OCI-LY3 (cell line): ENCODE data around the gene ESYT1.
A peak's percentile ranks its signal among the peaks of the same experiment; 100 is the strongest.
"Not testable (repeated sequence)": the region's sequence is repeated elsewhere in the genome, so short reads cannot be mapped to it uniquely, and the experiment has no call there.

Experiments
- H2AFZ ChIP-seq: fragments of 200-600, 300-600 bp; shearing (Covaris generic); 2 replicates; pipeline ENCODE4 v1.6.0; 2014; ENCODE audit warnings: antibody characterized with exemption, low read depth, low read length
- H3K27ac ChIP-seq: fragments of 200-600, 300-600 bp; sonication (generic); 2 replicates; pipeline ENCODE4 v1.5.1; 2014; ENCODE audit warnings: mild to moderate bottlenecking, low read length, moderate library complexity, mixed read lengths
- H3K27me3 ChIP-seq: fragments of 200-600, 300-600 bp; sonication (generic); 2 replicates; pipeline ENCODE4 v1.6.1; 2014; ENCODE audit warnings: low read depth, low read length, mixed read lengths
- H3K36me3 ChIP-seq: fragments of 200-600, 300-600 bp; sonication (generic); replicated peaks from 2 replicates; pipeline ENCODE3; 2014; ENCODE audit warnings: low read depth, low read length, mixed read lengths
- H3K4me1 ChIP-seq: fragments of 300-600, 200-600 bp; sonication (generic); 2 replicates; pipeline ENCODE4 v1.6.1; 2014; ENCODE audit warnings: low read length, mixed read lengths
- H3K4me2 ChIP-seq: fragments of 200-600, 300-600 bp; sonication (generic); 2 replicates; pipeline ENCODE4 v1.6.1; 2014; ENCODE audit warnings: low read length, mixed read lengths
- H3K4me3 ChIP-seq: fragments of 300-600, 200-600 bp; sonication (generic); 2 replicates; pipeline ENCODE4 v1.5.1; 2014; ENCODE audit warnings: antibody characterized with exemption, mild to moderate bottlenecking, low read length, moderate library complexity
- H3K79me2 ChIP-seq: fragments of 300-600, 200-600 bp; shearing (Covaris generic); 2 replicates; pipeline ENCODE4 v1.6.1; 2014; ENCODE audit warnings: mild to moderate bottlenecking, low read length, mixed read lengths
- H3K9ac ChIP-seq: fragments of 300-600, 200-600 bp; shearing (Covaris generic); 2 replicates; pipeline ENCODE4 v1.6.0; 2014; ENCODE audit warnings: mild to moderate bottlenecking, low read length, moderate library complexity
- H3K9me3 ChIP-seq: fragments of 200-600, 300-600 bp; shearing (Covaris generic); 2 replicates; pipeline ENCODE4 v1.6.1; 2014; ENCODE audit warnings: low read length, mixed read lengths; ENCODE audit not compliant: insufficient read depth
- H4K20me1 ChIP-seq: fragments of 200-600, 300-600 bp; sonication (generic); 2 replicates; pipeline ENCODE4 v1.6.1; 2016; ENCODE audit warnings: low read length, mixed read lengths; ENCODE audit not compliant: insufficient read depth
- CTCF ChIP-seq: fragments of 200-600, 300-600 bp; sonication (generic); IDR thresholded peaks from 2 replicates; pipeline ENCODE4 v1.5.1; 2014; ENCODE audit warnings: antibody characterized with exemption, low read length, low read depth
- EZH2phosphoT487 ChIP-seq: fragments of 200-600 bp; shearing (Covaris generic); IDR thresholded peaks from 2 replicates; pipeline ENCODE4 v1.6.1; 2018; ENCODE audit warnings: antibody characterized with exemption, mixed run types, low read depth

ESYT1 gene

GRCh38 chr12:56155256-56155845 lies 27.3 kb downstream of the ESYT1 start:
- Histone ChIP-seq H4K20me1 (peaks cover 14% of the 10 kb centered on the region), H3K27me3 (no peaks in the 10 kb centered on the region), H2AFZ (no peak overlapping the region), H3K36me3 (peaks cover 19% of the 10 kb centered on the region), H3K27ac (no peak overlapping the region), H3K4me1 (peaks cover 28% of the 10 kb centered on the region), H3K9ac (no peak overlapping the region), H3K9me3 (no peaks in the 10 kb centered on the region), H3K79me2 (peaks cover 31% of the 10 kb centered on the region), H3K4me2 (no peak overlapping the region), H3K4me3 (no peak overlapping the region)
- no peak for TF ChIP-seq CTCF
- TF ChIP-seq EZH2phosphoT487: no peak

- peaks cover 34% of the 10 kb centered on the region for H3K79me2 ChIP-seq
- H2AFZ ChIP-seq, H3K27ac ChIP-seq, H3K27me3 ChIP-seq, H3K9me3 ChIP-seq: not testable (repeated sequence)
- H3K9ac ChIP-seq: peak overlapping the region; percentile 82; the same call in 1 of the 2 replicates
- H4K20me1 ChIP-seq: peaks cover 23% of the 10 kb centered on the region
- peaks cover 29% of the 10 kb centered on the region for H3K4me1 ChIP-seq
- peak overlapping the region; percentile 85 for H3K4me2 ChIP-seq
- peaks cover 31% of the 10 kb centered on the region for H3K36me3 ChIP-seq
- H3K4me3 ChIP-seq: peak overlapping the region; percentile 84
Observed at GRCh38 chr12:56156464-56157200, 28.6 kb downstream of the ESYT1 start.

- peaks cover 34% of the 10 kb centered on the region for H3K79me2 ChIP-seq
- peak overlapping the region; percentile 84 for H3K4me3 ChIP-seq
- H3K4me1 ChIP-seq: peaks cover 29% of the 10 kb centered on the region
Observed at GRCh38 chr12:56157201-56158028, 29.3 kb downstream of the ESYT1 start.

More at GRCh38 chr12:56157201-56158028, 29.3 kb downstream of the ESYT1 start:
- Histone ChIP-seq H3K27ac (peak overlapping the region; percentile 72), H3K9ac (peak overlapping the region; percentile 82), H3K36me3 (peaks cover 37% of the 10 kb centered on the region), H4K20me1 (peaks cover 24% of the 10 kb centered on the region), H2AFZ (no peak overlapping the region), H3K9me3 (no peaks in the 10 kb centered on the region), H3K27me3 (no peaks in the 10 kb centered on the region), H3K4me2 (peak overlapping the region; percentile 85)
- TF ChIP-seq CTCF (peak; percentile 38), EZH2phosphoT487 (no peak)
